IMR-90 (cell line): Measurements from ENCODE around the gene STK10. TPM values are rescaled to one million over a fixed set of nuclear protein-coding genes. Genes with fewer than 3 reads are reported as not detected.
A peak's percentile ranks its signal among the peaks of the same experiment; 100 is the strongest.
"Not testable (repeated sequence)": the region's sequence is repeated elsewhere in the genome, so short reads cannot be mapped to it uniquely, and the experiment has no call there.

Experiments
- ATAC-seq: fragments of 200-7000 bp; cut with Tn5 transposase; 2 replicates; pipeline ENCODE4 v1.9.1; 2020; ENCODE audit warnings: low read depth, mild to moderate bottlenecking, moderate library complexity
- BruUV-seq: library from RNA; stranded (reverse); fragments of 400-500 nt; replicated peaks from 2 replicates; lab custom pipeline; 2021; lab: Mats Ljungman, UMichigan
- CTCF ChIA-PET: fragments of 300-600 bp; formaldehyde crosslinking; extraction: SDS; loops from one replicate; lab custom pipeline; 2021; ENCODE audit warnings: antibody characterized with exemption; lab: Yijun Ruan, JAX
- POLR2A ChIA-PET: fragments of 300-600 bp; sonication (Branson Sonifier 250); formaldehyde crosslinking; loops from one replicate; lab custom pipeline; 2022; ENCODE audit warnings: antibody characterized with exemption; ENCODE audit not compliant: unreplicated experiment; lab: Charles Lee
- DNase-seq: peaks from one replicate; pipeline ENCODE4 v3.0.0; 2013
- H2AFZ ChIP-seq: replicated peaks from 2 replicates; pipeline ENCODE3; 2013; ENCODE audit warnings: low read length, mild to moderate bottlenecking; ENCODE audit not compliant: poor library complexity
- H2AK5ac ChIP-seq: 2 replicates; pipeline ENCODE4 v1.6.1; 2013; ENCODE audit warnings: low read depth, low read length, inconsistent platforms
- H2AK9ac ChIP-seq: replicated peaks from 2 replicates; pipeline ENCODE3; 2013; ENCODE audit warnings: mild to moderate bottlenecking, low read depth, low read length, moderate library complexity; ENCODE audit not compliant: poor library complexity
- H2BK120ac ChIP-seq: 2 replicates; pipeline ENCODE4 v1.6.1; 2013; ENCODE audit warnings: low read depth, low read length, inconsistent platforms
- H2BK15ac ChIP-seq: 3 replicates; pipeline ENCODE4 v1.6.1; 2013; ENCODE audit warnings: low read depth, low read length, inconsistent platforms
- H2BK20ac ChIP-seq: 2 replicates; pipeline ENCODE4 v1.6.1; 2013; ENCODE audit warnings: low read depth, mild to moderate bottlenecking, inconsistent platforms, low read length, moderate library complexity
- H2BK5ac ChIP-seq: 2 replicates; pipeline ENCODE4 v1.6.1; 2013; ENCODE audit warnings: mild to moderate bottlenecking, low read depth, low read length, inconsistent platforms; ENCODE audit not compliant: poor library complexity, severe bottlenecking
- H3K14ac ChIP-seq: replicated peaks from 2 replicates; pipeline ENCODE4 v1.6.1; 2013; ENCODE audit warnings: low read depth, low read length, inconsistent platforms
- H3K18ac ChIP-seq: 2 replicates; pipeline ENCODE4 v1.6.1; 2013; ENCODE audit warnings: low read depth, low read length, control low read depth
- H3K23ac ChIP-seq: 2 replicates; pipeline ENCODE4 v1.6.1; 2013; ENCODE audit warnings: low read depth, low read length, inconsistent platforms
- H3K27ac ChIP-seq: 2 replicates; pipeline ENCODE4 v1.5.1; 2013; ENCODE audit warnings: mild to moderate bottlenecking, control low read depth, low read length; ENCODE audit not compliant: insufficient read depth
- H3K27me3 ChIP-seq: 2 replicates; pipeline ENCODE4 v1.6.1; 2013; ENCODE audit warnings: low read length; ENCODE audit not compliant: control insufficient read depth, insufficient read depth
- H3K36me3 ChIP-seq: 2 replicates; pipeline ENCODE4 v1.6.1; 2013; ENCODE audit warnings: low read length, mixed read lengths; ENCODE audit not compliant: control insufficient read depth, insufficient read depth
- H3K4ac ChIP-seq: 2 replicates; pipeline ENCODE4 v1.6.1; 2013; ENCODE audit warnings: low read depth, low read length, inconsistent platforms
- H3K4me1 ChIP-seq: 2 replicates; pipeline ENCODE4 v1.6.1; 2013; ENCODE audit warnings: low read length, mixed read lengths; ENCODE audit not compliant: control insufficient read depth, insufficient read depth
- H3K4me2 ChIP-seq: 2 replicates; pipeline ENCODE4 v1.6.1; 2013; ENCODE audit warnings: low read depth, mild to moderate bottlenecking, control low read depth, low read length, moderate library complexity
- H3K4me3 ChIP-seq: 2 replicates; pipeline ENCODE4 v1.5.1; 2013; ENCODE audit warnings: low read depth, mild to moderate bottlenecking, control low read depth, low read length, moderate library complexity; ENCODE audit not compliant: insufficient read depth
- H3K56ac ChIP-seq: 2 replicates; pipeline ENCODE4 v1.6.1; 2013; ENCODE audit warnings: low read length, inconsistent platforms; ENCODE audit not compliant: insufficient read depth; ENCODE audit errors: extremely low read depth
- H3K79me1 ChIP-seq, 2 experiments: 2 replicates each; pipeline ENCODE4 v1.6.1; 2013; ENCODE audit warnings: low read length in 2 of 2, inconsistent platforms in 1 of 2, low read depth in 1 of 2
- H3K9ac ChIP-seq: 2 replicates; pipeline ENCODE4 v1.6.1; 2013; ENCODE audit warnings: low read depth, low read length, control low read depth
- H3K9me1 ChIP-seq: 2 replicates; pipeline ENCODE4 v1.6.1; 2013; ENCODE audit warnings: low read length, inconsistent platforms; ENCODE audit not compliant: insufficient read depth
- H3K9me3 ChIP-seq: 2 replicates; pipeline ENCODE4 v1.6.1; 2013; ENCODE audit warnings: low read length; ENCODE audit not compliant: control insufficient read depth, insufficient read depth
- H4K20me1 ChIP-seq: 2 replicates; pipeline ENCODE4 v1.6.1; 2013; ENCODE audit warnings: low read length, inconsistent platforms; ENCODE audit not compliant: insufficient read depth
- H4K5ac ChIP-seq: 2 replicates; pipeline ENCODE4 v1.6.1; 2013; ENCODE audit warnings: mild to moderate bottlenecking, low read depth, low read length, control low read depth
- H4K8ac ChIP-seq, 2 experiments: 2 replicates each; pipeline ENCODE4 v1.6.1; 2013; ENCODE audit warnings: low read depth in 2 of 2, low read length in 2 of 2, control low read depth in 1 of 2, inconsistent platforms in 1 of 2
- H4K91ac ChIP-seq: 2 replicates; pipeline ENCODE4 v1.6.1; 2013; ENCODE audit warnings: low read depth, low read length, inconsistent platforms; ENCODE audit not compliant: insufficient read depth
- MAFK ChIP-seq: IDR thresholded peaks from 2 replicates; pipeline ENCODE4 v1.6.1; 2012; ENCODE audit warnings: low read depth, low read length, improper control_type of control experiment
- WGBS, 2 experiments: methylation state at CpG; one replicate each; pipeline versions ENCODE4 v1.1.5 to v1.1.7; 2013; ENCODE audit warnings: missing lambda C conversion rate in 2 of 2; ENCODE audit not compliant: insufficient read length in 1 of 2; ENCODE audit errors: extremely low coverage in 2 of 2; 5-methylcytosine and 5-hydroxymethylcytosine counted together
- dilution Hi-C: fragments of 300-500 bp; cut with HindIII; formaldehyde crosslinking; loops from one replicate; pipeline ENCODE4 v1.14.3; 2018; ENCODE audit warnings: low sequenced_read_pairs; ENCODE audit not compliant: unreplicated experiment
- in situ Hi-C: fragments of 300-500 bp; cut with MboI; formaldehyde crosslinking; loops from 3 replicates; pipeline ENCODE4 v1.14.3; 2019; ENCODE audit warnings: low sequenced_read_pairs, inconsistent platforms, mixed read lengths
- intact Hi-C: fragments of 100-400 bp; cut with micrococcal nuclease; formaldehyde crosslinking; loops from 2 replicates; pipeline ENCODE4 v1.10.0; 2022
- polyA plus RNA-seq, 3 experiments: library from polyadenylated mRNA; depleted of rRNA; stranded (reverse); fragments of >200 nt; gene quantifications; 2 replicates each; pipeline ENCODE4 v1.2.3, GENCODE V29; 2012; ENCODE audit warnings: low replicate concordance in 1 of 3
- total RNA-seq: library from RNA; depleted of rRNA; stranded (reverse); fragments of >200 nt; gene quantifications from 2 replicates; pipeline ENCODE4 v1.2.3, GENCODE V29; 2012

Gene STK10
- total and polyA plus RNA-seq, 2 of the 4 experiments (the other 2 are of a cell fraction): 15.4 to 18.5 TPM

GRCh38 chr5:172197775-172198174 is 9.8 kb upstream of the STK10 start:
- H3K27ac ChIP-seq, H3K18ac ChIP-seq, H4K5ac ChIP-seq, H4K8ac ChIP-seq, H3K56ac ChIP-seq, POLR2A ChIA-PET, BruUV-seq, H3K4me1 ChIP-seq, H3K27me3 ChIP-seq, H4K20me1 ChIP-seq, H3K9me3 ChIP-seq, H3K9me1 ChIP-seq, H3K23ac ChIP-seq, H2AFZ ChIP-seq, H2BK5ac ChIP-seq, dilution Hi-C loops, H3K36me3 ChIP-seq, H2AK9ac ChIP-seq, H2BK20ac ChIP-seq, H3K4me3 ChIP-seq, H3K4me2 ChIP-seq, H2BK120ac ChIP-seq, H2AK5ac ChIP-seq, H3K4ac ChIP-seq, DNase-seq, H3K79me1 ChIP-seq, H3K14ac ChIP-seq, H4K91ac ChIP-seq, H3K9ac ChIP-seq, intact Hi-C loops, H2BK15ac ChIP-seq, ATAC-seq: not testable (repeated sequence)
- in situ Hi-C loops: loop anchor here (25.0 kb wide), 1 partner anchor 785 kb away; the partner anchor contains the start of gene FGF18
- CTCF ChIA-PET: interaction anchor here (0.9 to 2.7 kb wide), 2 partner anchors 9 to 12 kb away, joined by 3 to 7 read pairs; partner anchors contain the start of gene STK10
- peak; percentile 9; the same call in 1 of the 2 replicates for TF ChIP-seq MAFK
- no CpG with 5 or more reads among the region's 4 CpGs for WGBS, 2 experiments
